ENCODE measurements around the gene COPS7A. TPM values are rescaled to one million over a fixed set of nuclear protein-coding genes. Genes with fewer than 3 reads are reported as not detected.

COPS7A gene
- total and polyA plus RNA-seq, 9 of the 15 experiments (the other 6 are each of a cell fraction or from before 2014, with no cell fraction given) = 12.7 to 36.0 (median 24.3) TPM

DNA sequence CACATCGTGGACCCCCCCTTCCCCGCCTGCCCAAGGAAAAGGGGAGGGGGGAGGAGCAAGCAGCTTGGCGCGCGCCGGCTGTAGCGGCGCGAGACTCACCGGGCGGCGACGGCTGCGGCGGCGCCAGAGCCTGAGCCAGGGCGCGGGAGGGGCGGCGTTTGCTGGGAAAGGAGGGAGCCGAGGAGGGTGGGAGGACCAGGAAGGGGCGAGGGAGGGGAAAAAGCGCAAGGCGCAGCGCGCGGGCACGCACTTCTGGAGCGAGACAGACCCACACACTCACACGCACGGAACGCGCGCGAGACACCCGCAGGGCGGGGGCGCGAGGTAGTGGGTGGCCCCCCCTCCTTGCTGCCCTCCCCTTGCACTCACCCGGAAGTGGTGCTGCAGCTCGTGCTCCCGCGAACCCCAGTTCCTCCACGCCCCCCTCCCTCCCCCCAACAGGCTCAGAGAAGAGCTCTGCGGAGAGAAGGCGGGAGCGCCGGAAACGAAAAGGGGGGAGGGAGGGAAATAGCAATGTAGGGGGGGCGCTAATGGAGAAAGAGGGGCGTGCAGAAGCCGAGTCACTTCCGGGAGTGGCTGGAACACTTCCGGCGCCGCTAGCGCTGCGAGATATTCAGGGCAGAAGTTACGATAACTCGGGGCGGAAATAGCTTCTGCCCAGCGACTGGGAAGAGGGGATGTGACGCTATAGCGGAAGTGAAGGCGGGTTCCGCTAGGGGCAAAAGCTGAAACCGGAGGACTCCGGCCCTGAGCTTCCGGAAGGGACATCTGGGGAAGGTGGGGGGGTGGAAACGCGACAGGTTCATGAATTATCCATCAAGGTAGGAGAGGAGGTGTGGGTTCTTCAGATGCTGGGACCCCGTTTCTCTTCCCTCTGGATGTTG lies 34.6 kb upstream of the COPS7A start, which contains the start of gene ZNF384 (continued):
- no peak for TF ChIP-seq EWSR1 (IDR thresholded peaks at IDR 0.05; ENCODE audit: borderline replicate concordance, low read depth, partially characterized antibody)
- TF ChIP-seq, protein P1, sequence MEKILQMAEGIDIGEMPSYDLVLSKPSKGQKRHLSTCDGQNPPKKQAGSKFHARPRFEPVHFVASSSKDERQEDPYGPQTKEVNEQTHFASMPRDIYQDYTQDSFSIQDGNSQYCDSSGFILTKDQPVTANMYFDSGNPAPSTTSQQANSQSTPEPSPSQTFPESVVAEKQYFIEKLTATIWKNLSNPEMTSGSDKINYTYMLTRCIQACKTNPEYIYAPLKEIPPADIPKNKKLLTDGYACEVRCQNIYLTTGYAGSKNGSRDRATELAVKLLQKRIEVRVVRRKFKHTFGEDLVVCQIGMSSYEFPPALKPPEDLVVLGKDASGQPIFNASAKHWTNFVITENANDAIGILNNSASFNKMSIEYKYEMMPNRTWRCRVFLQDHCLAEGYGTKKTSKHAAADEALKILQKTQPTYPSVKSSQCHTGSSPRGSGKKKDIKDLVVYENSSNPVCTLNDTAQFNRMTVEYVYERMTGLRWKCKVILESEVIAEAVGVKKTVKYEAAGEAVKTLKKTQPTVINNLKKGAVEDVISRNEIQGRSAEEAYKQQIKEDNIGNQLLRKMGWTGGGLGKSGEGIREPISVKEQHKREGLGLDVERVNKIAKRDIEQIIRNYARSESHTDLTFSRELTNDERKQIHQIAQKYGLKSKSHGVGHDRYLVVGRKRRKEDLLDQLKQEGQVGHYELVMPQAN (IDR thresholded peaks at IDR 0.05; ENCODE audit: borderline replicate concordance) = peak; percentile 50; the same call in 1 of the 2 replicates
- TF ChIP-seq, protein P2, sequence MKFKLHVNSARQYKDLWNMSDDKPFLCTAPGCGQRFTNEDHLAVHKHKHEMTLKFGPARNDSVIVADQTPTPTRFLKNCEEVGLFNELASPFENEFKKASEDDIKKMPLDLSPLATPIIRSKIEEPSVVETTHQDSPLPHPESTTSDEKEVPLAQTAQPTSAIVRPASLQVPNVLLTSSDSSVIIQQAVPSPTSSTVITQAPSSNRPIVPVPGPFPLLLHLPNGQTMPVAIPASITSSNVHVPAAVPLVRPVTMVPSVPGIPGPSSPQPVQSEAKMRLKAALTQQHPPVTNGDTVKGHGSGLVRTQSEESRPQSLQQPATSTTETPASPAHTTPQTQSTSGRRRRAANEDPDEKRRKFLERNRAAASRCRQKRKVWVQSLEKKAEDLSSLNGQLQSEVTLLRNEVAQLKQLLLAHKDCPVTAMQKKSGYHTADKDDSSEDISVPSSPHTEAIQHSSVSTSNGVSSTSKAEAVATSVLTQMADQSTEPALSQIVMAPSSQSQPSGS (CRISPR knock-in tag; IDR thresholded peaks at IDR 0.05) = no peak
- peak; percentile 75; the same call in 1 of the 2 replicates for TF ChIP-seq PHF8 (IDR thresholded peaks at IDR 0.05; ENCODE audit: borderline replicate concordance, low read length)
- TF ChIP-seq, protein P3, sequence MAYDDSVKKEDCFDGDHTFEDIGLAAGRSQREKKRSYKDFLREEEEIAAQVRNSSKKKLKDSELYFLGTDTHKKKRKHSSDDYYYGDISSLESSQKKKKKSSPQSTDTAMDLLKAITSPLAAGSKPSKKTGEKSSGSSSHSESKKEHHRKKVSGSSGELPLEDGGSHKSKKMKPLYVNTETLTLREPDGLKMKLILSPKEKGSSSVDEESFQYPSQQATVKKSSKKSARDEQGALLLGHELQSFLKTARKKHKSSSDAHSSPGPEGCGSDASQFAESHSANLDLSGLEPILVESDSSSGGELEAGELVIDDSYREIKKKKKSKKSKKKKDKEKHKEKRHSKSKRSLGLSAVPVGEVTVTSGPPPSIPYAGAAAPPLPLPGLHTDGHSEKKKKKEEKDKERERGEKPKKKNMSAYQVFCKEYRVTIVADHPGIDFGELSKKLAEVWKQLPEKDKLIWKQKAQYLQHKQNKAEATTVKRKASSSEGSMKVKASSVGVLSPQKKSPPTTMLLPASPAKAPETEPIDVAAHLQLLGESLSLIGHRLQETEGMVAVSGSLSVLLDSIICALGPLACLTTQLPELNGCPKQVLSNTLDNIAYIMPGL (CRISPR knock-in tag; IDR thresholded peaks at IDR 0.05) = no peak
- no peak for TF ChIP-seq ZNF224 (CRISPR knock-in tag; IDR thresholded peaks at IDR 0.05)
- no peak for TF ChIP-seq GTF2F1 (IDR thresholded peaks at IDR 0.05; ENCODE audit: low read depth, low read length)
- TF ChIP-seq MTF1 (CRISPR knock-in tag; IDR thresholded peaks at IDR 0.05; ENCODE audit: borderline replicate concordance) = no peak
- no peak for TF ChIP-seq TAF9B (IDR thresholded peaks at IDR 0.05; ENCODE audit: partially characterized antibody)
- TF ChIP-seq ZNF197 (CRISPR knock-in tag; IDR thresholded peaks at IDR 0.05; ENCODE audit: low read depth) = 0 out of 2 replicates have a peak, but pooled peaks have one; percentile 70
- TF ChIP-seq, protein P4, sequence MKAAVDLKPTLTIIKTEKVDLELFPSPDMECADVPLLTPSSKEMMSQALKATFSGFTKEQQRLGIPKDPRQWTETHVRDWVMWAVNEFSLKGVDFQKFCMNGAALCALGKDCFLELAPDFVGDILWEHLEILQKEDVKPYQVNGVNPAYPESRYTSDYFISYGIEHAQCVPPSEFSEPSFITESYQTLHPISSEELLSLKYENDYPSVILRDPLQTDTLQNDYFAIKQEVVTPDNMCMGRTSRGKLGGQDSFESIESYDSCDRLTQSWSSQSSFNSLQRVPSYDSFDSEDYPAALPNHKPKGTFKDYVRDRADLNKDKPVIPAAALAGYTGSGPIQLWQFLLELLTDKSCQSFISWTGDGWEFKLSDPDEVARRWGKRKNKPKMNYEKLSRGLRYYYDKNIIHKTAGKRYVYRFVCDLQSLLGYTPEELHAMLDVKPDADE (conservative IDR thresholded peaks at IDR 0.05; ENCODE audit: control insufficient read depth, low read depth, low read length) = peak; percentile 85; the same call in 1 of the 2 replicates
- TF ChIP-seq RUNX1 (IDR thresholded peaks at IDR 0.05; ENCODE audit: low read depth) = no peak
- TF ChIP-seq, protein P5, sequence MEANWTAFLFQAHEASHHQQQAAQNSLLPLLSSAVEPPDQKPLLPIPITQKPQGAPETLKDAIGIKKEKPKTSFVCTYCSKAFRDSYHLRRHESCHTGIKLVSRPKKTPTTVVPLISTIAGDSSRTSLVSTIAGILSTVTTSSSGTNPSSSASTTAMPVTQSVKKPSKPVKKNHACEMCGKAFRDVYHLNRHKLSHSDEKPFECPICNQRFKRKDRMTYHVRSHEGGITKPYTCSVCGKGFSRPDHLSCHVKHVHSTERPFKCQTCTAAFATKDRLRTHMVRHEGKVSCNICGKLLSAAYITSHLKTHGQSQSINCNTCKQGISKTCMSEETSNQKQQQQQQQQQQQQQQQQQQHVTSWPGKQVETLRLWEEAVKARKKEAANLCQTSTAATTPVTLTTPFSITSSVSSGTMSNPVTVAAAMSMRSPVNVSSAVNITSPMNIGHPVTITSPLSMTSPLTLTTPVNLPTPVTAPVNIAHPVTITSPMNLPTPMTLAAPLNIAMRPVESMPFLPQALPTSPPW (CRISPR knock-in tag; IDR thresholded peaks at IDR 0.05) = peak; percentile 100
- TF ChIP-seq, protein P6, sequence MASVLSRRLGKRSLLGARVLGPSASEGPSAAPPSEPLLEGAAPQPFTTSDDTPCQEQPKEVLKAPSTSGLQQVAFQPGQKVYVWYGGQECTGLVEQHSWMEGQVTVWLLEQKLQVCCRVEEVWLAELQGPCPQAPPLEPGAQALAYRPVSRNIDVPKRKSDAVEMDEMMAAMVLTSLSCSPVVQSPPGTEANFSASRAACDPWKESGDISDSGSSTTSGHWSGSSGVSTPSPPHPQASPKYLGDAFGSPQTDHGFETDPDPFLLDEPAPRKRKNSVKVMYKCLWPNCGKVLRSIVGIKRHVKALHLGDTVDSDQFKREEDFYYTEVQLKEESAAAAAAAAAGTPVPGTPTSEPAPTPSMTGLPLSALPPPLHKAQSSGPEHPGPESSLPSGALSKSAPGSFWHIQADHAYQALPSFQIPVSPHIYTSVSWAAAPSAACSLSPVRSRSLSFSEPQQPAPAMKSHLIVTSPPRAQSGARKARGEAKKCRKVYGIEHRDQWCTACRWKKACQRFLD (CRISPR knock-in tag; IDR thresholded peaks at IDR 0.05) = peak; percentile 73

Data from K562 (cell line).